ENCODE results near the gene KCNIP1. TPM values are rescaled to one million over a fixed set of nuclear protein-coding genes. Genes with fewer than 3 reads are reported as not detected.

Gene KCNIP1
- total RNA-seq: under 1 TPM; 0.52 to 0.99 TPM

GRCh38 chr5:170503990-170504596, at the start of gene KCNIP1:
TSS of gene KCNIP1 (plus strand) at chr5:170504020.
- no peak for TF ChIP-seq POLR2A (IDR thresholded peaks at IDR 0.05)
- no peak for TF ChIP-seq CTCF (IDR thresholded peaks at IDR 0.05)
- intact Hi-C loops (cut with DNase I): no loop called here
- H3K9me3 ChIP-seq: no peaks in the 10 kb centered on the region
- ATAC-seq (peak; percentile 71), DNase-seq (peak; percentile 22 to 49 (median 32))
- H3K36me3 ChIP-seq (replicated peaks in 1 of 2; ENCODE audit: insufficient read depth in 1 of 2, low read depth in 2 of 2): no peaks in the 10 kb centered on the region
- no peak within 1 kb of the TSS for H3K27ac ChIP-seq
- no peak within 1 kb of the TSS for H3K4me3 ChIP-seq
- peaks cover 6% of the 10 kb centered on the region for H3K4me1 ChIP-seq
- H3K27me3 ChIP-seq: no peaks in the 10 kb centered on the region
- WGBS, 2 donors: 3 to 10% methylated on average over 4 to 62 of the region's 65 CpGs

DNA sequence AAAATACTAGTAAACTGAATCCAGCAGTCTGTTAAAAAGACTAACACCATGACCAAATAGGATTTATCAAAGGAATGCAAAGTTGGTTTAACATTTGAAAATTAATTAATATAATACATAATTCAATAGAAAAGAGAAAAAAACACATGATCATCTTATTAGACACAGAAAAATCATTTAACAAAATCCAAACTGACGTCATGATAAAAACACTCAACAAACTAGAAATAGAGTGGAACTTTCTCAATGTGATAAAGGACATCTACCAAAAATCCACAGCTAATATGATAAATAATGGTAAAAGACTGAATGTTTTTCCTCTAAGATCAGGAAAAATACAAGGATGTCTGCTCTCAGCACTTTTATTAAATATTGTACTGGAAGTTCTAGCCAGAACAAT, 40.4 kb upstream of the KCNIP1 start:
- ATAC-seq (no peak), DNase-seq (no peak)
- no peaks in the 10 kb centered on the region for H3K27me3 ChIP-seq
- H3K9me3 ChIP-seq: no peaks in the 10 kb centered on the region
- intact Hi-C loops (cut with DNase I): no loop called here
- H3K27ac ChIP-seq: no peak overlapping the region
- TF ChIP-seq POLR2A (IDR thresholded peaks at IDR 0.05): no peak
- TF ChIP-seq CTCF (IDR thresholded peaks at IDR 0.05): no peak
- WGBS, 2 donors: 42 to 52% methylated on average over 1 of the region's 1 CpG
- H3K36me3 ChIP-seq (replicated peaks in 1 of 2; ENCODE audit: insufficient read depth in 1 of 2, low read depth in 2 of 2): no peaks in the 10 kb centered on the region
- H3K4me1 ChIP-seq: no peaks in the 10 kb centered on the region
- H3K4me3 ChIP-seq: no peak overlapping the region

DNA sequence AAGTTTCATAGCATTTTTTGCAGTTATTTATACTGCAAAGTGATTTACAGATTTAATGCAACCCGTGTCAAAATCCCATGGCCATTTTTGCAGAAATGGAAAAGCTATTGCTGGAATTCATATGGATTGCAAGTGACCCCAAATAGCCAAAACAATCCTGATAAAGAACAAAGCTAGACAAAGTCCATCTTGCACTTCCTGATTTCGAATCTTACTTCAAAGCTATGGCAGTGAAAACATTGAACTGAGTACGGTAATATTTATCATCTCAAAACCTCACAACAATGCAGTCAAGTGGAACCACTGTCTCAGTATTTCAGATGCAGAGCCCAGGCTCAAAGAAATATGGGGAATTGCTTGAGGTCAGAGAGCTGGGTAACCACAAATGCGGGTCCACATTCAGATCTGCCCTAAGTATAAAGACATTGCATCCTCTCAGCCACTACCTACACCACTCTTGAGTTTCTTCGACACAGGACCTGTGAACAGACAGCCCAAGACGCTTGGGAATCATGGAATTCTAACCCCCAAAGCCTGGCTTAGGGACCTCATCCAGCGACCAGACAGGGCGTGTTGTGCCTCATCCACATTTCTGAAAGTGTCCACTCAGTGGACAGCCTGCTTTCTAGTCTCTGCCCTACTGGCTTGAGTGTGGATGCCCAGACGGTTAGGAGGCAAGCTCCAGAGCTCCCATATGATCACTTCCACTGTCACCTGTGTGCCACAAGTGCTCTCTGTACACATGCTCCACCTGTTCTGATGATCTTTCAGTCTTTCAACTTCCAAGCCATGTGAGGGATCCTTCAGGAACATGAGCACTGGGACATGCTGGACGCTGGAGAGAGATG, 39.3 kb upstream of the KCNIP1 start:
- DNase-seq (no peak), ATAC-seq (no peak)
- no peaks in the 10 kb centered on the region for H3K36me3 ChIP-seq (replicated peaks in 1 of 2; ENCODE audit: insufficient read depth in 1 of 2, low read depth in 2 of 2)
- no peak overlapping the region for H3K27ac ChIP-seq
- no peaks in the 10 kb centered on the region for H3K27me3 ChIP-seq
- no peaks in the 10 kb centered on the region for H3K9me3 ChIP-seq
- intact Hi-C loops (cut with DNase I): no loop called here
- no peaks in the 10 kb centered on the region for H3K4me1 ChIP-seq
- TF ChIP-seq POLR2A (IDR thresholded peaks at IDR 0.05) (no peak), CTCF (IDR thresholded peaks at IDR 0.05) (no peak)
- WGBS, 2 donors: 46 to 54% methylated on average over 8 to 10 of the region's 10 CpGs
- no peak overlapping the region for H3K4me3 ChIP-seq

GRCh38 chr5:170466553-170466952, 37.3 kb upstream of the KCNIP1 start:
- ATAC-seq: no peak
- Histone ChIP-seq H3K9me3 (no peaks in the 10 kb centered on the region), H3K4me3 (no peak overlapping the region), H3K36me3 (replicated peaks in 1 of 2; ENCODE audit: insufficient read depth in 1 of 2, low read depth in 2 of 2) (no peaks in the 10 kb centered on the region), H3K27ac (no peak overlapping the region), H3K27me3 (no peaks in the 10 kb centered on the region), H3K4me1 (no peaks in the 10 kb centered on the region)
- intact Hi-C loops (cut with DNase I): no loop called here
- TF ChIP-seq CTCF (IDR thresholded peaks at IDR 0.05): no peak
- no peak for TF ChIP-seq POLR2A (IDR thresholded peaks at IDR 0.05)
- 87 to 88% methylated on average over 3 of the region's 3 CpGs for WGBS, 2 donors
- DNase-seq: no peak

Measured in body of pancreas (tissue), 4 donors.